GM12892 (cell line): ENCODE data around the gene FAM98B.

Source experiments
- DNase-seq: peaks from one replicate; pipeline ENCODE4 v3.0.0; 2011; ENCODE audit not compliant: insufficient read length
- FAIRE-seq: peaks from 2 replicates; lab custom pipeline; 2011; peaks lifted over from hg19 to GRCh38; lab: Jason Lieb, UNC
- POLR2A ChIP-seq: IDR thresholded peaks from 2 replicates; pipeline ENCODE4 v1.6.1; 2011; ENCODE audit warnings: low read depth, low read length, control low read depth
- POLR2AphosphoS5 ChIP-seq: IDR thresholded peaks from 2 replicates; pipeline ENCODE4 v1.6.1; 2011; ENCODE audit warnings: low read depth, low read length, control low read depth
- TAF1 ChIP-seq: IDR thresholded peaks from 2 replicates; pipeline ENCODE4 v1.6.1; 2011; ENCODE audit warnings: low read depth, mild to moderate bottlenecking, control low read depth, low read length, borderline replicate concordance

The FAM98B gene

GRCh38 chr15:38499651-38500050 is 45.7 kb downstream of the FAM98B start:
- no peak for FAIRE-seq
- DNase-seq = no peak
- TF ChIP-seq POLR2AphosphoS5 = no peak
- TF ChIP-seq TAF1 = no peak
- no peak for TF ChIP-seq POLR2A

GRCh38 chr15:38503496-38503895 is 49.6 kb downstream of the FAM98B start:
- no peak for DNase-seq
- TF ChIP-seq POLR2AphosphoS5 (no peak), TAF1 (no peak), POLR2A (no peak)
- no peak for FAIRE-seq

GRCh38 chr15:38504680-38505467 is 50.9 kb downstream of the FAM98B start:
- FAIRE-seq (peak; percentile 9), DNase-seq (no peak)
- TF ChIP-seq TAF1 (no peak), POLR2A (no peak), POLR2AphosphoS5 (no peak)

GRCh38 chr15:38506997-38507396 is 53.1 kb downstream of the FAM98B start:
- TF ChIP-seq POLR2A = no peak
- TF ChIP-seq POLR2AphosphoS5 = no peak
- TF ChIP-seq TAF1 = no peak
- DNase-seq = no peak

DNA sequence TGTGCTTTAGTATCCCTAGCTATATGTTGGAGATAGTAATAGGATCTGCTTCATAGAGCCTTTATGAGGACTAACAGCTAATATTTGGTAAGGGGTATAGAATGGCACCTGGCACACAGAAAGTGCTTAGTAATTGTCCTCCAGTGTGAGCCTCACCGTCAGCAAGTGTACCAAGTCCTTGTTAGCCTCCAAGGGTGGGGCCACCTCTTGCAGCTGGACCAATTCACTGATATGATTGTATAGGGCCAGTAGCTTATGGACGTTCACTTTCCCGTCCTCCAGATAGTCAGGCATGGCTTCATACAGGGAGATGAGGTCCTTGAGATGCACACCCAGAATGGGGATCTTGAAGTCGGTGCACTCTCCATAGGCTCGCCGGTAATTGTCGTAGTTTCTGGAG is 53.6 kb downstream of the FAM98B start:
- FAIRE-seq (no peak), DNase-seq (no peak)
- TF ChIP-seq POLR2A (no peak; the same call in 1 of the 2 replicates), TAF1 (no peak), POLR2AphosphoS5 (no peak)

More at GRCh38 chr15:38506997-38507396, 53.1 kb downstream of the FAM98B start:
- no peak for FAIRE-seq

DNA sequence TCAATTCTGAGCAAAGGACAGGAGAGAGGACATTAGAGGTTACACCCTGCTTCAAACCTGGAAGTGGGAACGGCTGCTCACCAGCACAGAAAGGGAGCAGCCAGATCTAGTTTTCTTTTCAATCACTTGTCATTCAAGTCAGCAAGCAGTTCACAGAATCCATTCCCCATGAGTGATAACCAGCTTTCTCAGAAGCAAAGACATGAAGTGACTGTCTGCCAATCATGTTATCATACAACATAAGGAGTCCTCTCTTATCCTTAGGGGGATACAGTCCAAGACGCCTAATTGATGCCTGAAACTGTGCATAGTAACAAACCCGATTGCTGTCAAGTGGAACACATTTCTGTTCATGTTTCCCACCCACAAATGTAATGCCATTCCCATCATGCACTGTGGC is 54.7 kb downstream of the FAM98B start:
- no peak for FAIRE-seq

GRCh38 chr15:38509152-38509551 is 55.2 kb downstream of the FAM98B start:
- FAIRE-seq (peak; percentile 33), DNase-seq (no peak)
- no peak for TF ChIP-seq TAF1
- no peak for TF ChIP-seq POLR2AphosphoS5
- TF ChIP-seq POLR2A = no peak

More for the DNA sequence above, 54.7 kb downstream of the FAM98B start:
- TF ChIP-seq POLR2AphosphoS5 (no peak), POLR2A (no peak)
- DNase-seq = no peak

DNA sequence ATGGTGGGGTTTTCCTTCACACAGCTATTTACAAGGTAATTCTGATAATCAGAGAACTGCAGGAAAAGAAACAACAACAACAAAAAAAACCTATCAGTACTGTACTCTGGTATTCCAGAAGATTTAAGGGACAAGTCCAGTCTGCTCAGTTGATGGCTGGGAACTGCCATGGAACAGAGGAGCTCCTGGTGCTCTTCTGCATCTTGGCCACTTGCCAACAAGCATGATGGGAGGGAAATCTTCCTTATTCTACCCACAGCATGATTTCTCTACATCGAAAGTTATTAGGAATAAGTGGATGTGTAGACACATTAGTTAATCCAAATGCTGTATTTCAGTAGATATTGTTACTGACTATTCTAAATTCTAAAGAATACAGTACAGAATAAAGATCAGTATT is 59.0 kb downstream of the FAM98B start:
- no peak for DNase-seq
- TF ChIP-seq POLR2A (no peak), TAF1 (no peak), POLR2AphosphoS5 (no peak)
- FAIRE-seq = no peak

DNA sequence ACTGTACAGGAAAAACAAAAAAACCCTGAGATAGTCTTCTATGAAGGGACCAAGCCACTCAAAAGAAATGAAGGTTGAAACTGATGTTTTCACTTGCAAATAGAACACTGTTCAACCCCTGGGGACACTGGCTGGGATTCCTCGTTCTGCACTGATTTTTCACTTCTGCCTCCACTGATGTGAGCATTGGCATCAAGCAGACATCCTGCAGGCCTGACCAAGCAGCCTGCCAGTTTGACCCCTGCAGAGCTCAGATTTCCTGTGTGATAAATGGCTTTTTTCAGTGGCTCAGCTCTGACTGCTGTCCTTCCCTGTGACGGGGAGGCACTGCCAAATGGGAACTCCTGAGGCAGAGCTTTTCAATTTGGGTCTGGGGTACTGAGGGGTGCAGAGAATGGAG is 60.7 kb downstream of the FAM98B start:
- TF ChIP-seq TAF1 (no peak), POLR2A (no peak), POLR2AphosphoS5 (no peak)
- DNase-seq (no peak), FAIRE-seq (peak; percentile 63)

GRCh38 chr15:38516626-38517025 is 62.7 kb downstream of the FAM98B start:
- FAIRE-seq (no peak), DNase-seq (no peak)
- TF ChIP-seq TAF1 = no peak
- TF ChIP-seq POLR2AphosphoS5 = no peak
- TF ChIP-seq POLR2A = no peak

- FAIRE-seq = no peak
- TF ChIP-seq POLR2A (no peak), POLR2AphosphoS5 (no peak), TAF1 (no peak)
Observed at GRCh38 chr15:38517312-38517975, 63.5 kb downstream of the FAM98B start.

DNA sequence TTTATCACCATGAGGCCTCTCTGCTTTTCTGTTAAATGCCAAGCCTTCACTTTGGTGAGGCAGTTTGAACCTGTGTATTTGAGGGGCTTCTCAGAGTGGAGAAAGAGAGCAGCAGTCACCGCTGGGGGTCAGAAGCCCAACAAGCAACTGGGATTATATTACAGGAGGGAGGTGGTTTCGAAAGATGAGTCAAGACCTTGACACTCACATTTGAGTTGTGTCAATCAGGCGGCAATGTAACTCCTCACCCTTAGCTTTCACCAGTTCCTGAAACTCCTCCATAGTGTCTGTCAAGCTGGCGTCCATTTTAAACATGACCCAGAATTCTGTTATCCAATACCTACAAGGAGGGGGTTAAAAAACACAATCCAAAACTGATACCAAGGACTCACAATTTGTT is 64.2 kb downstream of the FAM98B start:
- DNase-seq (no peak), FAIRE-seq (no peak)
- TF ChIP-seq TAF1 (no peak), POLR2A (no peak), POLR2AphosphoS5 (no peak)

More at GRCh38 chr15:38517312-38517975, 63.5 kb downstream of the FAM98B start:
- DNase-seq = no peak
